SU-DHL-6 (cell line): ENCODE measurements around the gene CDC37.

Source experiments
- CTCF ChIP-seq: fragments of 200-600 bp; sonication (generic); IDR thresholded peaks from one replicate; pipeline ENCODE4 v1.5.1; 2017; ENCODE audit warnings: antibody characterized with exemption, mild to moderate bottlenecking, low read length, moderate library complexity; ENCODE audit not compliant: insufficient read depth, poor library complexity, severe bottlenecking
- EZH2phosphoT487 ChIP-seq: fragments of 200-600 bp; sonication (generic), shearing (Covaris generic); conservative IDR thresholded peaks from 2 replicates; pipeline ENCODE4 v1.6.1; 2018; ENCODE audit warnings: mild to moderate bottlenecking, antibody characterized with exemption, low read length, moderate library complexity, mixed read lengths

GRCh38 chr19:10388957-10389356, 14.4 kb downstream of the CDC37 start:
- peak; percentile 98 for TF ChIP-seq CTCF
- no peak for TF ChIP-seq EZH2phosphoT487
